IPS-18a (cell line): ENCODE data around the gene TRANK1.

Experiments used
- H3K27ac ChIP-seq: one replicate; pipeline ENCODE4 v1.5.1; 2013; ENCODE audit warnings: low read length
- H3K27me3 ChIP-seq: one replicate; pipeline ENCODE4 v1.6.1; 2013; ENCODE audit warnings: mild to moderate bottlenecking, low read length; ENCODE audit not compliant: control insufficient read depth, insufficient read depth
- H3K36me3 ChIP-seq: one replicate; pipeline ENCODE4 v1.6.1; 2013; ENCODE audit warnings: low read depth, low read length; ENCODE audit not compliant: control insufficient read depth
- H3K4me1 ChIP-seq: one replicate; pipeline ENCODE4 v1.6.1; 2013; ENCODE audit warnings: low read depth, low read length; ENCODE audit not compliant: control insufficient read depth
- H3K4me3 ChIP-seq: one replicate; pipeline ENCODE4 v1.5.1; 2013; ENCODE audit warnings: low read length
- H3K9ac ChIP-seq: one replicate; pipeline ENCODE4 v1.6.1; 2013; ENCODE audit warnings: mild to moderate bottlenecking, low read length, moderate library complexity
- H3K9me3 ChIP-seq: one replicate; pipeline ENCODE4 v1.6.1; 2013; ENCODE audit warnings: low read depth, low read length; ENCODE audit not compliant: control insufficient read depth

Gene TRANK1

DNA sequence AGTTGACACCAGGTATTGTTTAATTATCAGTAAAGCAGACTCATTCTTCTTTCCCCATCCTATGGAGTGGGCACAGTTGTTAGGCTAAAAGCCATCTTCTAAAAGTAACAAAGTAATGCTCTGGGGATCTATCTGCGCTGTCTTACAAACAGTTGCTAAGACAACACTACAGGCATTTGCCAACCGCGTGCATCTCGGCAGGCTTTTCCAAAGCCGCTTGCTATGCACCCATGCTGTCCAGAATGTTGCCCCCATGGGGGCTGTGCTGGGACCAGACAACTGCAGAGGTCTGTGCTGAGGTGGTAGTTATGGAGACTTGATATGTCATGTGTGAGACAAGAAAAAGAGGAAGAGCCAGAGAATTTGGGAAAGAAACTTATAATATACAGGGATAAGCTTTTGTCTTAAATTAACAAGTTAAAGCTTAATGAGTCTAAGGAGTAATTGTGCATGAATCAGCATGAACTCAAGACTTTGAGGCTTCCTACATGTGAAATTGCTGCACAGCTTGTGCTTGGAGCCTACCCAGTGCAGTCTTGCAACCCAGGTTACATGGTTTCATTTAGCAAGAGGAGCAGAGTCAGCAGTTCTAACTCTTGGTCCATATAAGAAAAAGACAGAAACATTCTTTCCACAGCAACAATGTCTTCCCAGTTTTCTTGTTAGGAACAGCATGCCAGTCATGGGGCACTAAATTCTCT, 141.6 kb downstream of the TRANK1 start:
- H3K27me3 ChIP-seq = no peaks in the 10 kb centered on the region
- H3K4me1 ChIP-seq = peaks cover 2% of the 10 kb centered on the region

DNA sequence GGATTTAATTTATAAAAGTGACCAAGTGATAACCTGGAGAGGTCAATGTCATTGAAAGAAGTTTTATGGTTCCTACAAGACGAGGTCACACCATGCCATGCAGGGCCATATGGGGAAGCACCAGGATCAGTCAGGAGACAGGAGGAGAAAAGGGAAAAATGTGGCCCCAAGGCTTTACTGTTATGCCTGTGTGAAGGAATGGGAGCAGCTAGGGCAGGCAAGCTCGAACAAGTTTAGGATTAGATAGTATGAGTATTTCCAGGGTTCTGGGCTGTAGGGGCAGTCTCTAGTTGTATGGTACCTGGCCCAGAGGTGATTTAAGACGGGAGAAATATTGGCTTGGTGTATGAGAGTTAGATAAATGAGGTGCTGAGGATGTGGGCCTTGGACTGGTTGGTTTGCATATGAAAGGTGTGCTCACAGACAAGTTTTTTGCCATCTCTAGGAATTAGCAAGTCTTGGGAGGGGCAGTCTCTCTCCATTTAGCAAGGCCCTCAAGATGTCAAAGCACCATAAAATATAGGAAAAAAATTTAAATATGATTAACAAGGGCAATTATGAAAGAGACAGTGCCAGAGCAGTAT, 144.2 kb downstream of the TRANK1 start:
- H3K9me3 ChIP-seq = no peaks in the 10 kb centered on the region
- H3K9ac ChIP-seq = no peak overlapping the region

More for the DNA sequence above, 141.6 kb downstream of the TRANK1 start:
- Histone ChIP-seq H3K27ac (no peak overlapping the region), H3K4me3 (no peak overlapping the region), H3K9me3 (no peaks in the 10 kb centered on the region), H3K9ac (no peak overlapping the region), H3K36me3 (no peaks in the 10 kb centered on the region)

DNA sequence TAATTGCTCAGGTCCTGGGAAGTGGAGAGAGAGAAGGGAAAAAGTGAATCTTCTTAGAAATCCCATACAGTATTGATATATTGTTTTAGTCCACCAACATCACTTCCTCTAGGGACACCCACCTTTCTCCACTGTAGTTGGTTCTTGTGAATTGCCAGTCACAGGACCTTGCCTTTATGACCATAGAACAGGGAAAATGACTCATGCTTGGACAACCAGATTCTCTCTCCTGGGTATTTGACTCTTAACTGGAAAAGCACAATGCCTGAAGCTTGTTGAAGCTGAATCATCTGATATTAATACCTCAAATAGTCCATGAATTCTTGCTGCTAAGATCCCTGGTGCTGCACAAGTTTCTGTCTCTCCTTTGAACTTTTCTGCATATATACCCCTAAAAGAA, 148.0 kb downstream of the TRANK1 start:
- H3K4me3 ChIP-seq = no peak overlapping the region
- H3K9ac ChIP-seq = no peak overlapping the region
- peaks cover 2% of the 10 kb centered on the region for H3K4me1 ChIP-seq
- H3K9me3 ChIP-seq = no peaks in the 10 kb centered on the region
- H3K27ac ChIP-seq = no peak overlapping the region
- no peaks in the 10 kb centered on the region for H3K36me3 ChIP-seq
- no peaks in the 10 kb centered on the region for H3K27me3 ChIP-seq

More for the DNA sequence above, 144.2 kb downstream of the TRANK1 start:
- no peaks in the 10 kb centered on the region for H3K36me3 ChIP-seq
- no peak overlapping the region for H3K4me3 ChIP-seq
- H3K27ac ChIP-seq = no peak overlapping the region
- H3K4me1 ChIP-seq = peaks cover 2% of the 10 kb centered on the region
- H3K27me3 ChIP-seq = no peaks in the 10 kb centered on the region

DNA sequence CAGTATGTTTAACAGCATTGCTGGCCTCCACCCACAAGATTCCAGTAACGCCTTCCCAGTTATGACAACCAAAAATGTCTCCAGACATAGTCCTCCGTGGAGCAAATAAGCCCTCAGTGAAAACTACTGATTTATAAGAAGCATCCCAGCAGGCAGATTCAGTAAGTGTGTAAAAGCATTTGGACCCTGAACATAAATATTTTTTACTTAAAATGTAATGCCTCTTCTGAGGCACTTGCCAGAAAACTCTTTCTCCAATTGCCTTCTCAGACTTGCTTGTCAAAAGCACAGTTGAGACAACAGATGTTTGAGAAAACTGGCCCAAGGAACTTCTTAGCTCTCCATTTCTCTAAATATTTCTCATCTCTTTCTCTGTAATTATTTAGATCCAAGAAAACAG, 148.7 kb downstream of the TRANK1 start:
- no peaks in the 10 kb centered on the region for H3K27me3 ChIP-seq
- H3K36me3 ChIP-seq = no peaks in the 10 kb centered on the region
- peaks cover 2% of the 10 kb centered on the region for H3K4me1 ChIP-seq
- no peaks in the 10 kb centered on the region for H3K9me3 ChIP-seq
- H3K4me3 ChIP-seq = no peak overlapping the region
- H3K27ac ChIP-seq = no peak overlapping the region
- no peak overlapping the region for H3K9ac ChIP-seq

DNA sequence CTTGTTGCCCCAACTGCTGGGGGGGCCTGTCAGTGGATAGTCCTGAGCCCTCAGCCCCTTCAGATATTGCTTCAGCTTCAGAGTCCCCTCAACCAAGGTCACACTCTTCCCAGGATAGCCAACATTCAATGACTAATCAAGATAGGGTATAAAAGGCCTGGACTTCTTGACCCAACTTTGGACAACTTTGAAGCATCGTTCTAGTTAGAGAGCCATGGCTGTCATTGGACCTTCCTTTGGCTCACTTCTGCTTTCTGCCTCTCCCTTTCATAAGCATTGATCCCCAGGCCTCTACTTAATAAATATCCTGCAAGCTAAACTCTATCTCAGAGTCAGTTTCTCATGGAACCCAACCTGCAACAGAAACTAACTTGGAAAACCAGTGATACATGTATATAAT, 149.2 kb downstream of the TRANK1 start:
- Histone ChIP-seq H3K9ac (no peak overlapping the region), H3K4me1 (no peaks in the 10 kb centered on the region), H3K36me3 (no peaks in the 10 kb centered on the region), H3K9me3 (no peaks in the 10 kb centered on the region), H3K4me3 (no peak overlapping the region), H3K27ac (no peak overlapping the region), H3K27me3 (no peaks in the 10 kb centered on the region)

DNA sequence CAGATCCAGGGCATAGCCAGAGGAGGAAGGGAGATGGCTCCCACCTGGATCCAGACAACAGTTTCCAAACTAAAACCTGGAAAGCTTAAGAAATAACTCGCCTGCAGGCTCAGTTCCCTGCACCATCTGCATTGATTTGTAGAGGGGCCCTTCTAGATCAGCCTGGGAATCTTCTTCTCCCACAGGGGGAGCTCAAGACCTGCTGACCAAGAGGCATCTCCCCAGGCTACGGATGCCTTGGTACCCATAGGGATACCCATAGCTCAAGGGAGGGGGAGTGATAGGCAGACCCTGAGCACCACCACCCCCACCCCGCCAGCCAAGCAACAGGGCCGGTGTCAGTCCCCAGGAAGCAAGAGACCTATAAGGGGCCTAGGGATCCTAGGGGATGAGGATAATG, 152.5 kb downstream of the TRANK1 start:
- Histone ChIP-seq H3K9ac (no peak overlapping the region), H3K4me3 (no peak overlapping the region)

DNA sequence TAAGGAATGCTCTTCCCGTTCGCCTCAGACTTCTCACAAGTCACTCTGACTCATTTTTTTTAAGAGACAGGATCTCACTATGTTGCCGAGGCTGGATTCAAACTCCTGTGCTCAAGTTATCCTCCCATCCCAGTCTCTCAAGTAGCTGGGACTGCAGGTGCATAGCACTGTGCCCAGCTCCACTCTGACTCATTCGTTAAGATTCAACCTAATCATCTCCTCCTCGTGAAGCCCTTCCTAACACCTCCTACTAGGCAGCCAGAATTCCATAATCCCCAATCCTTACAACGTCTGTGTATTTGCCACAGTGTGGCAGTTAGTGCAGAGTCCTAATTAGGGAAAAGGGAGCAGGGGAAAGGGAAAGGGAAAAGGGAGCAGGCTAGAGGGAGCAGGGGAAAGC, 154.1 kb downstream of the TRANK1 start:
- Histone ChIP-seq H3K4me1 (no peaks in the 10 kb centered on the region), H3K27ac (no peak overlapping the region), H3K27me3 (no peaks in the 10 kb centered on the region), H3K4me3 (no peak overlapping the region), H3K9ac (no peak overlapping the region), H3K9me3 (no peaks in the 10 kb centered on the region), H3K36me3 (no peaks in the 10 kb centered on the region)

More for the DNA sequence above, 152.5 kb downstream of the TRANK1 start:
- H3K27ac ChIP-seq = no peak overlapping the region
- no peaks in the 10 kb centered on the region for H3K4me1 ChIP-seq
- H3K9me3 ChIP-seq = no peaks in the 10 kb centered on the region
- H3K36me3 ChIP-seq = no peaks in the 10 kb centered on the region
- no peaks in the 10 kb centered on the region for H3K27me3 ChIP-seq

DNA sequence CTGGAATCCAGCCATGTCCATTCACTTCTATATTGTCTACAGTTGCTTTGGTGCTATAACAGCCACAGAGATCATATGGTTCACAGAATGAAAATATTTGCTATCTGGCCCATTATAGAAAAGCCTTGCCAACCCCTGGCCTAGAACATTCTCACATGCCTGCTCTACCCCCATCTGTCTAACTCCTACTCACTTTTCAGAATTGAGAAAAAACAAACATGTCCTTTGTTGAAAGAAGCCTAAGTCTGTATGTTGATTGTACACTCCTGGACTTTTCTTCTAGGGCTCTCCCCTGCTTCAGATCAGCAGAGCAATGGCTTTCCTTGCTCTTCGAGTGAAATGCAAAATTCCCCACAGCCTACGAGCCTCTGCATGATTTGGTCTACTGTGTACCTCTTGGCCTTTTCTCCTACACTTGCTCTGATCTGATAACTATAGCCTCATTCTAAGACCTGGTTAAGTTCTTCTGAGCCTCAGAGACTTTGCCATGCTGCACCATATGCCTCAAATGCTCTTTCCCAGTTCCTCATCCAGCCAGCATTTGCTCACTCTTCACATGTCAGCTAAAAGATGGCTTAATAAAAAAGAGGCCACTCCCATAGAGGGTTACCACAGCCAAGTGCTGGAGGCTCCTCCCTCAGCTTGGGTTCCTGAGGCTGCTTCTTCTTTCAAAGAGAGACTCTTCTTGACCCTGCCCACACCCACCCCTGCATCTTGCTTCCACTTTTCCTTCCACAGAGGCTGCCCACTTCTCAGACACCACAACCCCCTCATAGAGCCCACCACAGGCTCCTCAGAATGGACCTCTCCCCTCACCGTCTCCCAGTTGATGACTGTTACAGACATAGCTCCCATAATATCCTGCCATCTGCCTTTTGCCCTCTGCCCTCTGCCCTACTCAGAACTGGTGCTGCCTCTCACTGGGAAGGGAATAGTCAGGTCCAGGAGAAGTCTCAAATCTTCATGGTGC, 157.6 kb downstream of the TRANK1 start:
- Histone ChIP-seq H3K27me3 (no peaks in the 10 kb centered on the region), H3K4me3 (no peak overlapping the region), H3K4me1 (no peaks in the 10 kb centered on the region), H3K9ac (no peak overlapping the region), H3K36me3 (no peaks in the 10 kb centered on the region), H3K27ac (no peak overlapping the region), H3K9me3 (no peaks in the 10 kb centered on the region)

DNA sequence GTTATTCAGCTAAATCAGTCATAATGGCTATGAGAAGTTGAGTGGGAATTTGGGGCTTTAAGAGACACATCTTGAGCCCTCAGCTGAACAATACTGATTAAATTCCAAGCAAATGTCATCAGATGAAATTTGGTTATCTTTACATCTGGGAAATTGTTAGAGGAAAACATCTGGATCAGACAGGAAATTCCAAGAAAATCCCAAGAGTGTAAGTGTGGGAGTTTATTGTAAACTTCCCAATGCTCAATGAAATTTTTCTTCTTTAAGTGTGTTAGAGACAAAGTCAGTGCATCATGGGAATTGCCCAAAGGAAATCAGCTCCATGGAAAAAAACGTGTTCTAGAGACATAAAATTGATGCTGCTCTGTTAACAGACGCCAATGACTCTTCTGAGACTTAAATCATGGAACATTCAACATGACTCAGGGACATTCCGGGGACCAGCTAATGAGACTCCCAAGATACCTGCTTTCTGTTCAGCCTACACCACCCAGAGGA, 160.7 kb downstream of the TRANK1 start:
- Histone ChIP-seq H3K9ac (no peak overlapping the region), H3K36me3 (no peaks in the 10 kb centered on the region), H3K4me3 (no peak overlapping the region), H3K27me3 (no peaks in the 10 kb centered on the region), H3K9me3 (no peaks in the 10 kb centered on the region), H3K4me1 (no peaks in the 10 kb centered on the region), H3K27ac (no peak overlapping the region)

DNA sequence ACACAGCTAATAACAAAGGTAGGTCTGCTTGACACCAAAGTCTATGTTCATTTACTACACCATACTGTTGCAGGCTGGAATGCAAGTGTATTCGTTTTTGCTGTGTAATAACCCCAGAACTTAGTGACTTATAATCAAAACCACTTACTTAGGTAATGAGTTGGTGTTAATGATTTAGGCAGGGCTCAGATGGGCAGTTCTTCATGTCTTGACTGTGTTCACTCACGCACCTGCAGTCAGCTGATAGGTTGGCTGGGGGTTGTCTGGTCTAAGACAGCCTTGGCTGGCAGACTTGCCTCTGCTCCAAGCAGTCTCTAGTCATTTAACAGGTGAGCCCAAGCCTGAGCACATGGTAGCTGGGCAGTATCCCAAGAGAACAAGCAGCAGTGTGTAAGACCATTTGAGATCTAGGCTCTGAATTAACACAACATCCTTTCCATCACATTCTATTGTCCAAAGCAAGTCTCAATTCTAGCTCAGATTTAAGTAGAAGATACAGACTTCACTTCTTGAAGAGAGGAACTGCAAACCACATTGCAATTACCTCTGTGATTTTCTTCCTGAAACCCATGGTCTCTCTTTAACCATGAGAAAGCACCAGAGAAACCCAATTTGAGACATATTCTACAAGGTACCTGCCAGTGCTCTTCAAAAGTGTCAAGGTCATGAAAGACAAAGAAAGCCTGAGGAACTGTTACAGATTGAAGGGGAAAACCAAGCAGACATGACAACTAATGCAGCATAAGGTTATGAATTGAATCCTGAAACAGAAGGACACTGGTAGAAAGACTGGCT, 167.2 kb downstream of the TRANK1 start:
- Histone ChIP-seq H3K27ac (no peak overlapping the region), H3K36me3 (no peaks in the 10 kb centered on the region), H3K27me3 (no peaks in the 10 kb centered on the region), H3K9ac (no peak overlapping the region), H3K4me3 (no peak overlapping the region), H3K9me3 (no peaks in the 10 kb centered on the region), H3K4me1 (no peaks in the 10 kb centered on the region)
